WERI-Rb-1 (cell line): ENCODE data around the gene AR.

Source experiments
- DNase-seq: peaks from one replicate; pipeline ENCODE4 v3.0.0-alpha.2; 2020
- H3K27ac ChIP-seq: fragments of 250-450 bp; sonication (Bioruptor Pico); 2 replicates; pipeline ENCODE4 v1.5.1; 2020; ENCODE audit warnings: mild to moderate bottlenecking, moderate library complexity
- H3K27me3 ChIP-seq: fragments of 250-450 bp; sonication (Bioruptor Pico); 2 replicates; pipeline ENCODE4 v1.5.1; 2021; ENCODE audit warnings: mild to moderate bottlenecking, low read depth, moderate library complexity; ENCODE audit not compliant: insufficient read depth, severe bottlenecking
- H3K36me3 ChIP-seq: fragments of 250-450 bp; sonication (Bioruptor Pico); 2 replicates; pipeline ENCODE4 v1.5.1; 2020; ENCODE audit warnings: mild to moderate bottlenecking, moderate library complexity
- H3K4me3 ChIP-seq: 2 replicates; pipeline ENCODE4 v1.5.1; 2011; ENCODE audit warnings: low read depth, mild to moderate bottlenecking, control low read depth, low read length
- H3K9me3 ChIP-seq: fragments of 250-450 bp; sonication (Bioruptor Pico); 2 replicates; pipeline ENCODE4 v1.5.1; 2021; ENCODE audit warnings: mild to moderate bottlenecking, moderate library complexity; ENCODE audit not compliant: severe bottlenecking
- TF ChIP-seq, protein P1 (sequence below): IDR thresholded peaks from 2 replicates; pipeline ENCODE4 v1.5.1; 2011; ENCODE audit warnings: low read depth, mild to moderate bottlenecking, control low read depth, inconsistent platforms, low read length

Gene AR

DNA sequence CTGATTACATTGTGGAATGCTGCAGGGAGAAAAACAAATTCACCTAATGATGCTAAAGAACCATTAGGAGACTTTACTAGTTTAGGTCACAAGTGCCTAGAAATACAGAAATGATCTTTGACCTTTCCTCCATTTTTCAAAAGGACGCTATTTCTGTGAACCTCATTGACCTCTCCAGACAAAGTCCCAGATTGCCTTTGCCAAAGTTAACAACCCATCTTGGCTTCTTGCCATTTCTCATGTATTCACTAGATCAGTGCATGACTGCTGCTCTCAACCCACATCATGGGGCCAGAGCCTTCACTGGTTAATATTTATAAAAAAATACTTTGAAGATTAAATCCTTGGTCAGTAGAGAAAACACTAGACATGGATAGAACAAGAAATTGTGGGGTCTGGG, 19.9 kb upstream of the AR start:
- Histone ChIP-seq H3K27me3 (peaks cover 14% of the 10 kb centered on the region), H3K36me3 (no peaks in the 10 kb centered on the region), H3K27ac (no peak overlapping the region), H3K4me3 (no peak overlapping the region), H3K9me3 (no peaks in the 10 kb centered on the region)
- DNase-seq, result no peak
- TF ChIP-seq, protein P1, sequence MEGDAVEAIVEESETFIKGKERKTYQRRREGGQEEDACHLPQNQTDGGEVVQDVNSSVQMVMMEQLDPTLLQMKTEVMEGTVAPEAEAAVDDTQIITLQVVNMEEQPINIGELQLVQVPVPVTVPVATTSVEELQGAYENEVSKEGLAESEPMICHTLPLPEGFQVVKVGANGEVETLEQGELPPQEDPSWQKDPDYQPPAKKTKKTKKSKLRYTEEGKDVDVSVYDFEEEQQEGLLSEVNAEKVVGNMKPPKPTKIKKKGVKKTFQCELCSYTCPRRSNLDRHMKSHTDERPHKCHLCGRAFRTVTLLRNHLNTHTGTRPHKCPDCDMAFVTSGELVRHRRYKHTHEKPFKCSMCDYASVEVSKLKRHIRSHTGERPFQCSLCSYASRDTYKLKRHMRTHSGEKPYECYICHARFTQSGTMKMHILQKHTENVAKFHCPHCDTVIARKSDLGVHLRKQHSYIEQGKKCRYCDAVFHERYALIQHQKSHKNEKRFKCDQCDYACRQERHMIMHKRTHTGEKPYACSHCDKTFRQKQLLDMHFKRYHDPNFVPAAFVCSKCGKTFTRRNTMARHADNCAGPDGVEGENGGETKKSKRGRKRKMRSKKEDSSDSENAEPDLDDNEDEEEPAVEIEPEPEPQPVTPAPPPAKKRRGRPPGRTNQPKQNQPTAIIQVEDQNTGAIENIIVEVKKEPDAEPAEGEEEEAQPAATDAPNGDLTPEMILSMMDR, result no peak

DNA sequence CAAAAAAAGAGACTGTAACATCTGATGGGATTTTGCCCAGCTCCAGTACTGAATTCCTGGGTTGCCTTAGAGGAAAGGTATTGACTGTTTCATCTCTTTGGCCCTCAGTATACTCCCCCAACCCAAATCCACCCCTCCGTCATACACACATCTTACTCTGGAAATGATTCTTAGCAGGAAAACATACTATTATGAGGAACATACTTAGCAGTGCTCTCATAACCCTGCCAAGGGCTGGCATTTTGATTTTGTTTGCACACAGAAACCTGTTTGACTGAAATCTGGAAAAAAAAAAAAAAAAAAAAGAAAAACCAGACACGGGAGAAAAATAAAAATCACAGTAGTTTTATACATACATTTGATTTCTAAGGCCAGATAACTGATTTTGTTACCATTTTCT, 19.4 kb upstream of the AR start:
- H3K9me3 ChIP-seq, result no peaks in the 10 kb centered on the region
- H3K4me3 ChIP-seq, result no peak overlapping the region
- TF ChIP-seq, protein P1, result no peak
- no peak overlapping the region for H3K27ac ChIP-seq
- H3K36me3 ChIP-seq, result no peaks in the 10 kb centered on the region
- no peak for DNase-seq
- H3K27me3 ChIP-seq, result peaks cover 14% of the 10 kb centered on the region

DNA sequence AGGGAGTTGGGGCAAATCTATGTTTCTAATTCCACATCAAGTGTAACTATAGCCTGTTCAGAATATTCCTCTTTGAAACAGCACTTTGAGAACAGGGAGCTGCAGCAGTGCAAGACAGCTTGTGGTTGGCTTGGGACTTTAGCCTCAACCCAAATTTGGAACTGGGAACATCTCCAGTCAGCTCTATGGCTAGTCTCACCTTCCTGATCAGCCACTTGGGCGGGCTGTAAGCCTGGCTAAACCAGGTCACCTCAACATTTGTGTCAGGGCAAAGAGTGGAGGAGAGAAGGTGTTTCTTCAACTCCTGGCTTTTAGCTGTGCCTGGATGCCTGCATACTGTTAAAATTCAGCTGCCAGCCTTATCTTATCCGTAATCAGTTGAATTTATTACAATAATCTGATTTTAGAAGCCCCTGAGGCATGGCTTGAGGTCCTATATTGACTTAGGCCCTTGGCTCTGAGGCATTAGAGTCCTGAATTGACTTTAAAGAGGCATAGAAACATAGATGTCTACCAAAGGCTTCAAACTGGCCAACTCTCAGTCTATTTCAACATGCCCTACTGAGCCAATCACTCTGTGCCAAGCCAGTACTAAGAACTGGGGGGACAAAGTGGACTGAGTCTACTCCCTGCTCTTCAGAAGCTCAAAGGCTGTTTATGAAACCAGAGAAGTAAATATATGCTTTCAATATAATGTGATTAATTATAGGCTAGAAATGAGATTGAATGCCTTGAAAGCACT, 18.7 kb upstream of the AR start:
- no peaks in the 10 kb centered on the region for H3K9me3 ChIP-seq
- H3K4me3 ChIP-seq, result no peak overlapping the region
- peaks cover 14% of the 10 kb centered on the region for H3K27me3 ChIP-seq
- H3K27ac ChIP-seq, result no peak overlapping the region
- no peaks in the 10 kb centered on the region for H3K36me3 ChIP-seq
- TF ChIP-seq, protein P1, result no peak
- DNase-seq, result no peak

DNA sequence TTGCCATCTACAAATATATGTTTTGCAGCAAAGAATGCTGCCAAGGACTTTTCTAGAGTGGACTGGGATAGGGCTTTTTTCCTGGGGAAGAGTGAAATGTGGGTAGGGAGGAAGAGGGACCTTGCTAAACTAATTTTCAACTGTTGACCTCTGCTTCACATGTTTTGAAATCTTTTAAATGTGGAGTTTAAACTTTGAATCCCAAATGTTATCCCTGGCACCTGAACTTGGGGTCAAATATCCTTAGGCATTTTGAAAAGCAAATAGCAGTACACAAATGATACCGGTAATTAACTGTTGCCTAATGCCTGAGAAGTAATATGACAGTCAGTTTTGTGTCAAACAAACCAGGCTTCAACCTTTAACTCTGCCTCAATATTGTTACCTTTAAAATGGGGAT, 7.3 kb upstream of the AR start:
- Histone ChIP-seq H3K4me3 (no peak overlapping the region), H3K36me3 (no peaks in the 10 kb centered on the region), H3K27ac (no peak overlapping the region), H3K27me3 (peaks cover 35% of the 10 kb centered on the region), H3K9me3 (no peaks in the 10 kb centered on the region)
- TF ChIP-seq, protein P1, result no peak
- DNase-seq, result no peak

DNA sequence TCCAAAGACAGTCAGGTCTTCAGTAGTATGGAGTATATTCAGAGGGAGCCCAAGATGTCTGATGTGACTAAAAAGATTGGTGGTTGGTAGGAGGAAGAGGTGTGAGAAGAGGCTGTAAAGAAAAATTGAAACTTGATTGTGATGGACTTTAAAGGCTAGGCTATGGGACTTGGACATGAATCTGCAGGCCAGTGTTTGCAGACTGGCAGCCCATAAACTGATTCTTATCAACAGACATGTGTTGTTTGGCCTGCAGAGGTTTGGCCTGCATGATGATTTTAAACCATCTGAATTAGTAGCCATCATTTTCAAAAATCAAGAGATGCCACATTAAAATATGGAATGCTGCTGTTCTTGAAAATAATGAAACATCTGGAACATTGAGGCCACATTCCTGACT, 5.4 kb upstream of the AR start:
- Histone ChIP-seq H3K27ac (no peak overlapping the region), H3K9me3 (no peaks in the 10 kb centered on the region), H3K27me3 (peaks cover 52% of the 10 kb centered on the region), H3K36me3 (no peaks in the 10 kb centered on the region), H3K4me3 (no peak overlapping the region)
- no peak for DNase-seq
- TF ChIP-seq, protein P1, result no peak
